ENCODE results near the gene APOL3. TPM values are rescaled to one million over a fixed set of nuclear protein-coding genes. Genes with fewer than 3 reads are reported as not detected.
"Not testable (repeated sequence)": the region's sequence is repeated elsewhere in the genome, so short reads cannot be mapped to it uniquely, and the experiment has no call there.

Gene APOL3
- polyA plus RNA-seq, 1 donor, result 9.1 TPM

GRCh38 chr22:36135306-36135980, 25.1 kb downstream of the APOL3 start:
- no peak for DNase-seq (ENCODE audit: low read depth)

DNA sequence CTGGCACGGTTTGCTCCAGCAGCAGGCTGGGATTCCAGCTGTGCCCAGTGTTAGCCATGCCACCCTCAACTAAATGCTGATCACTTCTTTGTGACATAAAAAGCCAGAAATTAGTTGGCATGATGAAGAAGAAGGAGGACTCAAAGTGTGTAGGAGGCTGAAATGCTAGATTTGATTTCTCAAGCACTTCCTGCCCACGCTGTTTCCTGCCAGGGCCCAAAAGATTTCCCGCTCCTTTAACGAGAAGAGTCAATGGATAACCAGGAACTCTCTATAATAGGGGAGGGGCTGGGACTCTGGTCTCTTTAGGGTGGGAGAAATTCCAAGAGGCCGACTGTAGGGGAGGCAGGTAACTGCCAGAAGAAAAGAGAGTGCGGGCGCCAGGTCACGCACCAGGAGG, 26.4 kb downstream of the APOL3 start:
- DNase-seq (ENCODE audit: low read depth), result no peak

- DNase-seq (ENCODE audit: low read depth), result no peak
Observed at GRCh38 chr22:36131907-36132306, 28.6 kb downstream of the APOL3 start.

GRCh38 chr22:36129486-36130388, 30.8 kb downstream of the APOL3 start:
- no peak for DNase-seq (ENCODE audit: low read depth)

- DNase-seq (ENCODE audit: low read depth), result no peak
Observed at GRCh38 chr22:36129071-36129470, 31.5 kb downstream of the APOL3 start.

GRCh38 chr22:36125994-36126531, 34.5 kb downstream of the APOL3 start:
- DNase-seq (ENCODE audit: low read depth), result no peak

DNA sequence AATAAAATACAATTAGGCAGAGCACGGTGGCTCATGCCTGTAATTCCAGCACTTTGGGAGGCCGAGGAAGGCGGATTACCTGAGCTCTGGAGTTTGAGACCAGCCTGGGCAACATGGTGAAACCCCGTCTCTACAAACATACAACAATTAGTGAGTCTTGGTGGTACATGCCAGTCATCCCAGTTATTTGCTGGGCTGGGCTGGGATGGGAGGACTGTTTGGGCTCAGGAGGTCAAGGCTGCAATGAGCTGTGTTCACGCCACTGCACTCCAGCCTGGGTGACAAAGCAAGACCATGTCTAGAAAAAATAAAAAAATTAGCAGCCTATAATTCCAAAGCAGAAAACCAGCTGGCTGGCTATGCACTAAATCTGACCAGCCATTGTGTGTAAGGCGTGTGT, 35.1 kb downstream of the APOL3 start:
- no peak for DNase-seq (ENCODE audit: low read depth)

DNA sequence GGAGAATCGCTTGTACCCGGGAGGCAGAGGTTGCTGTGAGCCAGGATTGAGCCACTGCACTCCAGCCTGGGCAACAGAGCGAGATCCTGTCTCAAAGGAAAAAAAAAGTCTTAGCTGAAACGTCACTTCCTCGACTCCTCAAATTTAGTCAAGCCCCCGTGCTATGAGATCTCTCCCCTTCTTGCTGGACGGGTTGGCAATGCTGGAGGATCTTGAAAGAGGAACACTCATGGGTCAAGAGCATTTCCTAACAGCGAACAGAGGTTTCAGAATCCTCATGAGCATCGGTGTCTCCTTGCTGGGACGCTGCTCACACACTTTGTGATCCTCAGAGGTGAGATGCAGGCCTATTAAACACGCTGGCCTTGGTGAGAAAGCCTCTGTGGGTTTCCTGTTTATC, 35.9 kb downstream of the APOL3 start:
- DNase-seq (ENCODE audit: low read depth), result no peak

DNA sequence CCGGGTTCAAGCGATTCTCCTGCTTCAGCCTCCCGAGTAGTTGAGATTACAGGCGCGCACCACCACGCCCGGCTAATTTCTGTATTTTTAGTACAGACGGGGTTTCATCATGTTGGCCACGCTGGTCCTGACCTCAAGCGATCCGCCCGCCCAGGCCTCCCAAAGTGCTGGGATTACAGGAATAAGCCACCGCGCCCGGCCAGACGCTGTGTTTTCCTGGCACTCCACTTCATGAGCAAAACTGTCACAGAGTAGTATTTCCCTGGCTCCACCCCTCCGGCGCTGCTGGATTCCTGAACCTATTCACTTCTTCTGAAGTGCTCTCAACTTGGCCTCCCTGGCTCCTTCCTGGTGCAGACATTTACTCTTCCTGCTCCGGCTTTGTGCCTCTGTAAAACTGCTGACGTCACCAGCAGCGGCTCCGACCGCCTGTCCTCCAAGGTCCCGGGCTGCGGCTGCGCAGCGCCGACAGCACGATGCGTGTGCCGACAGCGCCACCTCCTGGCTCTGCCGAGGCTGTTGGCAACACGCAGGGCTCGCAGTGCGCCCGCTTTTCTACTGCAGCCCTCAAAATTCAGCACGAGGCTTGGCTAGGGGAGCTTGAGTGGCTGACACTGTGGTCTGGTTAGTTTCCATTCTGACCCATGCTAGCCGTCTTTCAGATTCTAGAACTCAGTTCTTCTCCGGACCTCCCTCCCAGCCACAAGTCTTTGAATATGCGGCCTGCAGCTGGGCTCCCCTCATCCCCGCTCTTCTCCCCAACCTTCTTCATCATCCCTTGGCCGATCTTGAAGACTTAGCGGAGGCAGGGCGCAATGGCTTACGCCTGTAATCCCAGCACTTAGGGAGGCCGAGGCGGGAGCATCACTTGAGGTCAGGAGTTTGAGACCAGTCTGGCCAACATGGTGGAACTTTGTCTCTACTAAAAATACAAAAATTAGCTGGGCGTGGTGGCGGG, 36.6 kb downstream of the APOL3 start:
- peak; percentile 93 for DNase-seq (ENCODE audit: low read depth)

- not testable (repeated sequence) for DNase-seq (ENCODE audit: low read depth)
Observed at GRCh38 chr22:36120621-36121351, 39.8 kb downstream of the APOL3 start.

GRCh38 chr22:36117053-36117554, 43.5 kb downstream of the APOL3 start:
- no peak for DNase-seq (ENCODE audit: low read depth)

DNA sequence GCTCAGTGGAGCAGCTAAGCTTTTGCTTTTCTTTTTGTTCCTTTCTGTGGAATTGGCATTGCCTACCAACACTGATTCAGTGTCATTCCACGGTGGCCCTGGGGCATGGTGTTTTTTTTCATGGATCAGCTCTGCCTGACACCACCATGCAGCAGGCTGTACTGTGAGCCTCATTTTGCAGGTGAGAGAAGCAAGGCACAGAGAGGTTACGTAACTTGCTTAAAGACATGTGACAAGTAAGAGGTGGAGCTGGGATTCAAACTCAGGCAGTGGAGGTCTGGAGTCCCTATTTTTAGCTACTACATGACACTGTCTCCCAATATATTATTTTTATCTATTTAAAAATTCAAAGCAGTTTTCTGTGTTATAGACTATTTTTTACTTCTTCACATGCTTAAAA, 44.4 kb downstream of the APOL3 start:
- no peak for DNase-seq (ENCODE audit: low read depth)

DNA sequence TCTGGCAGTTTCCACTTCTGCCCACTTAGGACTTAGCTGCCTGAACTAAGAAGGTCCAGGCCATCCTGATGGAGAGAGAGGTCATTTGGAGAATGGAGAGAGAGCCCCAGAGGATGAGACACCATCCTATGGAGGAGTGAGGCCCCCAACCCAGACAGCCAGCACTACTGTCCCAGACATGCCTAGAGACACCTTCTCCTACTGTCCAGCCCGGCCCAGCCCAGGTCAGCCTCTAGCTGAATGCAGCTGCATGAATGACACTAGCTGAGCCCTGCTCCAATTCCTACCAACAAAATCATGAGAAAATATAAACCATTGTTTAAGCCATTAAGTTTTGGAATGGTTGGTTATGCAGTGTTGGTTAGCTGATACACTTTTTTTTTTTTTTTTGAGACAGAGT, 47.4 kb downstream of the APOL3 start:
- DNase-seq (ENCODE audit: low read depth), result no peak

GRCh38 chr22:36111316-36111715, 49.2 kb downstream of the APOL3 start:
- no peak for DNase-seq (ENCODE audit: low read depth)

GRCh38 chr22:36110306-36110881, 50.2 kb downstream of the APOL3 start:
- DNase-seq (ENCODE audit: low read depth), result no peak

GRCh38 chr22:36107436-36107835, 53.1 kb downstream of the APOL3 start:
- DNase-seq (ENCODE audit: low read depth), result no peak

DNA sequence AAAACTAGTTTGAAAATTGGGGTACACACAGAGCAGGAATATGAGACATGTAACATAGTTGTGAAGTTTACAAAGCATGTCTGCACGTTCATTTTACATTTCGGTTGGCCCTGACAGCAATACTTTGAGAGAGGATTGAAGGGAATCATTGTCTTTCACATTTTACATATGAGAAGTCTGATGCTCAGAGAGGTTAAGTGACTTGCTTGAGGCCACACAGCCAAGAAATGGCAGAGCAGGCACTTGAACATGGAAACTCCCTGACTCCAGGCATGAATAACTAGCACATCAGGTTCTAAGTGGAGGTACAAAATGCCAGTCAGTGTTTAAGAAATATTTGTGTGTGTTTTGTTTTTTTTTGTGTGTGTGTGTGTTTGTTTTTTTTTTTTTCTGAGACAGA, 53.6 kb downstream of the APOL3 start:
- no peak for DNase-seq (ENCODE audit: low read depth)

DNA sequence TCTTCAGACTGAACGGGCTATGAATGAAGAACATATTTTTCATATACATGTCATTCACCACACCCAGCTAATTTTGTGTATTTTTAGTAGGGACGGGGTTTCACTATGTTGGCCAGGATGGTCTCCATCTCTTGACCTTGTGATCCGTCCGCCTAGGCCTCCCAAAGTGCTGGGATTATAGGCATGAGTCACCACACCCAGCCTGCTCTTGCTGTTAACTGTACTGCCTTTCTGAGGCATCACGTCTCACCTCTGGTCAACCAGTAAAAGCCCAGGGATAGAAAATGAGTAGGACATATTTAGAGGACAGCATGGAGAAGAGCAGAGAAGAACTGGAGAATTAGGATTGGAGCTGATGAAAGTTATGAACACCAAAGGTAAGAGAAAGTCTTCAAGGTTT, 55.6 kb downstream of the APOL3 start:
- DNase-seq (ENCODE audit: low read depth), result no peak

GRCh38 chr22:36104435-36104834, 56.1 kb downstream of the APOL3 start:
- DNase-seq (ENCODE audit: low read depth), result no peak

DNA sequence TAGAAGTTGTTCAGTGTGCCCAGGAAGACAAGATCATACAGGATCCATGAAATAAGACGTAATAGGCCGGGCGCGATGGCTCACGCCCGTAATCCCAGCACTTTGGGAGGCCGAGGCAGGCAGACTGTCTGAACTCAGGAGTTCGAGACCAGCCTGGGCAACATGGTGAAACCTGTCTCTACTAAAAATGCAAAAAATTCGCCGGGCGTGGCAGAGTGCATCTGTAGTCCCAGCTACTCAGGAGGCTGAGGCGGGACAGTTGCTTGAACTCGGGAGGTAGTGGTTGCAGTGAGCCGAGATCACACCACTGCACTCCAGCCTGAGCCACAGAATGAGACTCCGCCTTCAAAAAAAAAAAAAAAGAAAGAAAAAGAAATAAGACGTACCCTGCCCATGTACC, 56.7 kb downstream of the APOL3 start:
- no peak for DNase-seq (ENCODE audit: low read depth)

All from forelimb muscle (tissue), 1 donor.